NCI-H460 (cell line): ENCODE results near the gene NFAM1. TPM values are rescaled to one million over a fixed set of nuclear protein-coding genes. Genes with fewer than 3 reads are reported as not detected.

Experiments
- DNase-seq: peaks from one replicate; pipeline ENCODE4 v3.0.0-alpha.2; 2016; ENCODE audit warnings: low read depth; ENCODE audit errors: extremely low read depth
- polyA plus RNA-seq: library from polyadenylated mRNA; depleted of rRNA; stranded (reverse); fragments of >200 nt; gene quantifications from 2 replicates; pipeline ENCODE4 v1.2.3, GENCODE V29; 2014; cell fraction: nucleus; rRNA removed
- total RNA-seq: library from RNA; depleted of rRNA; stranded (reverse); fragments of >200 nt; shearing (Covaris generic); gene quantifications from 2 replicates; pipeline ENCODE4 v1.2.3, GENCODE V29; 2014; rRNA removed

NFAM1 gene
- not detected in 2 replicates for total RNA-seq
- not detected in 2 replicates for polyA plus RNA-seq

GRCh38 chr22:42432020-42432596 lies at the start of gene NFAM1:
Gene NFAM1 (minus strand): TSS chr22:42432403. CDS start chr22:42432357, 46 bp downstream.
- no peak for DNase-seq

GRCh38 chr22:42475122-42475521 lies 42.9 kb upstream of the NFAM1 start:
- no peak for DNase-seq

- DNase-seq = peak; percentile 45
These were observed 41.4 kb upstream of the NFAM1 start for GRCh38 chr22:42473484-42474193.

DNA sequence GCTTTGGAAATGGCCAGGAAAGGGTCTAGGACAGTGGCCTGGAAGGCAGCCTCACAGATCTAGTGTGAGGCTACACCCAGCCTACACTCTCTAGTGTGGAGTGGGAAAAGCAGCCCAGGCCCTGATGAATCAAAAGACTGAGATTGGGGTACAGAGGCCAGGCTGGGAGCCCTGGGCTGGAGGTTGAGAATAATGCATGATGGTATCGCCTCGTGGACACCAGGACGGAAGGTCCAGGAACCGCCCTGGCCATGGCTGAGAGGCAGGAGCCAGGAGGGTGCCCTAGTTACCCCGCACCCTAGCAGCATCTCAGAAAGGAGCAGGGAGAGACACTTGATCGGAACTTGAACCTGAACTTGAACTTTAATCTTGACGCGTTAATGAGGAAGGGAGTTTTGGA lies 40.5 kb upstream of the NFAM1 start:
- DNase-seq = no peak

GRCh38 chr22:42471441-42471840 lies 39.2 kb upstream of the NFAM1 start:
- DNase-seq = no peak

DNA sequence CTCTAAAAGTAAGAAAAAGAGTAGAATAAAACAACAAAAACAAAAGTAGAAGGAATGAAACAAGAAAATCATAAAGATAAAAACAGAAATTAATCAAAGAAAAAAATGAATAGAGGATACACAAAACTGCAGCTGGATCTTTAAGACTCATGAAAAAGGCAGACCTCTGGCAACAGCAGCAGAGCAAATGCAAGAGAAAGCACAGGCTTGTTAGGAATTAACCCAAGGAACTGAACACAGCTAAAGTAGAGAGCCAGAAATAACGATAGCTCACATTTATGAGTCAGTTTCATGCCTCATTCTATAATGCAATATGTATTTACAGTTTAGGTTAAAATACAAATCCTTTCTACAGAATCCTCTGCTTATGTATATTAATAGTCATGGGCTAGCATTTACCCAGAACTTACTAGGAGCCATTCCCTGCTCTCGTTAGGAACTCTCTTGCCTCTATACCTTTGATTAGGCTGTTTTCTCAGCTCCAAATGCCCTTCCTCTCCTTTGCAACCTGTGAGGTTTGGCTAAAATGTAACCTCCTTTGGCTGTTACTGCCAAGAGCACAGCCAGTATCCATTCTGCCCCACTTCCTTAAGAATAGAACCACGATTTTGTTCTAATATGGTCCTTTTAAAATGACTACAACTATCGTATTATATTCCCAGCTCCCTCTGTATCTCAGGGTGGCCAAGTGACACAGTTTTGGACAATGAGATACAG lies 38.3 kb upstream of the NFAM1 start:
- no peak for DNase-seq

DNA sequence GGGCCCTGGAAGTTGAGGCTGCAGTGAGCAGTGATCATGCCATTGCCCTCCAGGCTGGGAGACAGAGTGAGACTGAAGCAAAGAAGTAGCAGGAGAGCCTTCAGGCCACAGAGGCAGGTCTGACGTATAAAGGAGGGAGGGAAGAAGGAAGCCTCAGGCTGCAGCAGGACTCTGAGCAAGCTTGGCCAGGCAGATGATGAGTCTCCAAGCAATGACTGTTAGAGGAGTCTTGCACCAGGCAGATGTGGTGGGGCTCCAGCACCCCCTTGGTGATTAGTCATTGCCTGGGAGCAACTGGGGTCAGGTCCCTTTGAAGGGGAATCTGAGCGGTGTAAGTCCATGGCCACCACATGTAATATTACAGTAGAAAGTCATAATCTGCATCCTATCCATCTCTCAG lies 36.6 kb upstream of the NFAM1 start:
- DNase-seq = no peak

GRCh38 chr22:42462016-42462415 lies 29.8 kb upstream of the NFAM1 start:
- DNase-seq = no peak

DNA sequence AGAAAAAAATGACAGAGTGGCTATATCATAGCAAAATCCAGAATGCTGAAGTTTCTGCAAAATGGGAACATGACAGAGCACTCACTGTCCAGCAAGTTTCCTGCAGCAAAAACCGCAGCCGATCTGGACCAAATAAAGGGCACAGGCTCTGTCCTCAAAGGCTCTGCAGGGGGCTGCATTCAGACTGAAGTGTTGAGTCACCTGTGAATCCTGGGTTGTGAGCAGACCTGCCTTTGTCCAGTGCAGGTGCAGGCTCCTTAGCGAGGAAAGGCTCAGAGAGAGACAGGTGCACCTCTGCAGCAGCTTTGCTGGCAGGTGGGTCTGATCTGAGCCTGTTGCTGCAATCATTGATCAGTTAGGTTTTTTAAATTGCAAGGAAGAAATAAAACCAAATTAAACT lies 29.3 kb upstream of the NFAM1 start:
- DNase-seq = no peak

DNA sequence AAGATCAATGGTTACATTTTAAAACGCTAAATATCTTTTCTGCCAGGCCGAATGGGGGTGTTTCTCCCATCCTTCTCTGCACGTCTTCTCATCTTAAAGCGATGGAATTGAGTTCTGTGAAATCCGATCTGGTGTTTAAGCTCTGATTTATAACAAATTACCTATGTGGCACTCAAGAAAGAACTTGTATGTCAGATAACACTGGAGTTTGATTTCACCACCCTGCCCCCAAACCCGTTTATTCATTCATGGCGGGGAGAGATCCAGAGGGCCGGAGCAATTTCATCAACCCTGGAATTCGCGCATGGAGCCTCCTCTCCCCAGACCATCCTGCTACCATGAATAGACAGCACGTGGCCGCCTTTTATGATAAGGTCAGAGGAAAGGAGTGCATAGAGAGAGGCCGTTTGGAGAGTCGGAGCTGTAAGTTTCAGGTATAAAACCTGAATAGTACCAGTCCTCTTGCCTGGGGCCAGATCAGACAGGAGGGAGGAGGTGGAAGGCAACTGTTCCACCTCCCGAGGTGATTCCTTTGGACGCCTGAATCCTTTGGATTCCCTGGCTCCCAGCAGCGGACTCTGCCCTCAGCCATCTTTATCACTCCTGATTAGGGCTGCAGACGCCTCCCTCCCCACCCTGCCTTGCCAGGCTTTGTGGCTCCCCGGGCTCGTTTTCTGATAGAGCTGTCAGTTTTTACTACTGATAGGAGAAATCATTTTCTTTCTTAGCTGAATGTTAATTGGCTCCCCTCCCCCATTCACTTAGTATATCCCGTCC lies 27.3 kb upstream of the NFAM1 start:
- no peak for DNase-seq

- no peak for DNase-seq
These were observed 20.7 kb upstream of the NFAM1 start for GRCh38 chr22:42452916-42453315.

GRCh38 chr22:42452456-42452855 lies 20.3 kb upstream of the NFAM1 start:
- DNase-seq = no peak

DNA sequence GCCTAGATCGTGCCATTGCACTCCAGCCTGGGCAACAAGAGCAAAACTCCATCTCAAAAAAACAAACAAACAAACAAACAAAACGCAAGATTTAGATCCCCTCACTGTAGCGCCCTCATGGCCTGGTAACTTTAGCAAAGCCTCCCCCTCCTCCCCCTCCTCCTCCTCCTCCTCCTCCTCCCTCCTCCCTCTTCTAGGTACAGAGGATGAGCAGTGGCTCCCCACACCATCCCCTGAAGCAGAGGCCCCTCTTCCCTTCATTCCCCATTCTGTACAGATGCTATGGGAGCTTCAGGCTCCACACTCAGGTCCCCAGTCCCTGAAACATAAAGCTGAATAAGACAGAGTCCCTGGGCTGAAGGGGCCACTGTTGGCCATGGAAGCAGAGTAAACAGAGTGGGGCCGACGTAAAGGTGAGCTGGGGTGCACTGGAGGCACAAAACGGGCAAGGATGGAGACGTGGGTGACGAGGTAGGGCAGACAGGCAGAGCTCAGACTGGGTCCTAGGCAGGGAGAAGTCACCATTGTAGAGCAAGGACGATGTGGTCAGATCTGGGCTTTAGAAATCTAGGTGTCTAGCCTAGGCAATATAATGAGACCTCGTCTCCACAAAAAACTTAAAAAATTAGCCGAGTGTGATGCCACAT lies 19.4 kb upstream of the NFAM1 start:
- DNase-seq = no peak

DNA sequence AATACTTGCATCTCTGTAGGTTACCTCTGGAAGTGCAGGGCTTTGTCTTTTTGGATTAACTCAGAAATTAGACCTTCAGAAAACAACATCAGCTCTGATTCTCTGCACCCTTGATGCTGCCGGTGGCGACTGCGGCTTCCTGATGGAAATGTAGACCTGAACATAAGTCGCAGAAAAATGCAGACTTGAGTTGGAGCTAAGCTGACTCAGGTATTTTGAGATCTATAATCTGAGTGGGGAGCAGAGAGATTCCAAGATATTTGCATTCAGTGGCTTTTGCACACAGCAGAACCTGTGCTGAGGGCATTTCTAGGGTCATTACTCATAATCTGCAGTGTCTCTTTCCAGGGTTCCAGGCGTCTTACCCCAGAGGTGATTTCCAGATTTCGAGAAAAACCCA lies 18.7 kb upstream of the NFAM1 start:
- no peak for DNase-seq

DNA sequence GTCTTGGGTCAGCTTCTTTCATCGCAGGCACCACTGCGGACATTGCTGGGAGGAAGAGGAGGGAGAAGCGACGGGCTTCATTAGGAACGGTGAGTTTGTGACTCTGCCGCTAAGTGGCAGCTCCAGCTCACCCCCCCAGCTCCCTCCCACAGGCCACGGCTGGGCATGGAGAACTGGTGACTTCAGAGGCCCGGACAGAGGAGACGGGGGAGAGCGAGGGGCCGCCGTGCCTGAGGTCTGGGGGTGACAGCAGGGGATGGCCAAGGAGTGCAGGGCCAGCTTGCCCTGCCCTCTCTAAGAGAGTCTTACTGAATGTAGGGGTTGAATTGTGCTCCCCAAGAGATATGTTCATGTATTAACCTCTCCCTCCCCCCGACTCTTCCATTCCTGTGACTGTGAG lies 13.9 kb upstream of the NFAM1 start:
- no peak for DNase-seq

- peak; percentile 56 for DNase-seq
These were observed 12.1 kb upstream of the NFAM1 start for GRCh38 chr22:42444077-42444904.

DNA sequence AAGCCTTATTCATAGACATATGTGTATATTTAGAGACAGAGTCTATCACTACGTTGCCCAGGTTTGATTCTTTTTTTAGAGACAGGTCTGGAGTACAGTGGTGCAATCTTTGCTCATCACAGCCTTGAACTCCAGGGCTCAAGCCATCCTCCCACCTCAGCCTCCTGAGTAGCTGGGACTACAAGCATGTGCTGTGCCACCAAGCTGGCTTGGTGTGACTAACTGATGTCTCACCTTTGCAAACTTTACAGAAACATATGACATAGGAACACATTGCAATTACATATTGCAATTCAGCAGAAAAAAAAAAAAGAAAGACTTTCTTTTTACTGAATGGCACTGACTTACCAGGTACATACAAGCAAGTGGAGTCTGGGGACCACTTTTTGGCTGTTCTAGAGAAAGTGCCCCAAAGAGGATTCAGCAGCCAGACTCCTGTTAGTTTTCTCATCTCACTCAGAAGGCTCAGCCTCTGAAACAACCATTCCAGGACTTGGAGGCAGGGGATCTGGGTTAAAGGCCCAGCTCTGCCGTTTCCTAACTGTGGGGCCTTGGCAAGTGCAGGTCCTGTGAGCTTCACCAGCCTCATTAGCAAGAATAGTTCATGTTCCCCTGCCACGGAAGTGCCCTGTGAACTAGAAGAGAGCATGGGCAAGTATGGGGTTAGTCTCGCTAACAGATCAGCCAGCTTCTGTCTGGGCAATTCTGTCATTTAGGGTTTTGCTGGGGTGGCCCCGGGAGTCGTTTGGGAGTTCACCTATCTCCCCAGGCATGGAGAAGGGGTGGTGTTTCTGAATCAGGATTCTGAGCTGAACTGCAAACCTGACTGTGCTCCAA lies 11.3 kb upstream of the NFAM1 start:
- no peak for DNase-seq

GRCh38 chr22:42442748-42443147 lies 10.5 kb upstream of the NFAM1 start:
- DNase-seq = no peak

- DNase-seq = no peak
These were observed 8.5 kb upstream of the NFAM1 start for GRCh38 chr22:42440728-42441127.
